CD4-positive, alpha-beta T cell treated with Interferon gamma for 1 hour (primary cell): ENCODE results near the gene METTL1.

Experiments used
- DNase-seq: peaks from one replicate; pipeline ENCODE4 v3.0.0-alpha.2; 2020

Gene METTL1

DNA sequence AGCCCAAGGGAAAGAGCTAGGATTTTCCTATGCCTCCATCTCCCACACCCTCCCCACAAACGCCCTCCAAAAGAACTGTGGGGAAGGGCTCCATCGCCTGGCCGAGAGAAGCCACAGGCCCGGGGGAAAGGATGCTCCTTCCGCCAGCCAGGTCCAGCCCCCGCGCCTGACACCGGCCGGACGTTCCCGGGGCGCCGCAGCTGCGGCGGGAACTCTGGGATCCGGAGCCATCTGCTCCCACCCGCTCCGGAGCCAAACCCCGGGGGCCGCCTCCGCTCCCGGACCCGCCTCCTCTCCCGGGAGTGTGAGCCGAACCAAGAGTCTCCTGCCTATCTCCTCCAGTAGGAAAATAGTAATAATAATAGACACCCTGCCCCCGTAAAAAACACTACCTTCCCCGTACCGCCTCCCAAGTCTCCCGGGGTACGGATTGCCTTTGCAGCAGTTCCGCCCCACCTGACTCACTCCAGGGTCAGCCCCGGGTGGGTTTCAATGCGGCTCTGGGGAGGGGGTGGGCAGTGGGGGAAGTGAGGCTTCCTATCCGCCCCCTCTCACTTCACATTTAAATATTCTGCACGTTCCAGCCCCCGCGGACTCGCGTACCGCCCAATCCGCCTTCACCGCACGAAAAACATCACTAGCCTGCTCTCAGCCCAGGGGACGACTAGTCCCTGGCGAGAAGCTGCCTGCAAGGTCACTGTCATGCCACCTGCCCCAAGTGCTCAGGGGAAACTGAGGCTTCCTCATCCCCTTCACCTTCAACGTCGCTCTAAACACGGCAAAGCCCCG, 35.8 kb downstream of the METTL1 start:
- no peak for DNase-seq

DNA sequence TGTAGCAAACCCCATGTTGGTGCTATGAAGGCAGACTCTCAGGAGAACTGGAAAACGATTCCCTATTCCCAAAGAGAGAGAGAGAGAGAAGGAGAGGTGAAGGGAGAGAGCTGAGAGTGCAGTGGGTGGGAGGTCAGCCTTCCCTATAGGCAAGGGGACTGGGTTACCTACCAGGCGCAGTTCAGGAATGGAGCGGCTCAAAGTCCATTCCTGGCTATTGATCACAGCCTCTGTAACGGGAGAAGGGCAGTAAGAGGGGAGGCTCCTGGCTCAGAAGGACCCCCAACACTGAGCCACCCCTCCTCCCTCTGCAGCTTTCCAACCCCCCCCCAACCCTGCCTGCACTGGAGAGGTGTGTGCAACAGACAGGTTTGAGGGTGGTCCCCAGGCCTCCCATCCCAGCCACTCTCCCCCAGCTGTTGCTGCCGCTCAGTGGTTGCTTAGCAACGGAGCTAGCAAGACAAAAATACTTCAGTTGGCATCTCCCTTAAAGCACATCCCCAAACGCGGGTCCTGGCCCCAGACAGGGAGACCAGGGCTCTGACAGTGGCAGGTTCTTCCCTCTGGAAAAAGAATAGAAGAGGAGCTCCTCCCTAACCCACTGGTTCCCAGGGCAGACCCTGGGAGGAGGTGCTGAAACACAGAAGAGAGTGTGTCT, 36.6 kb downstream of the METTL1 start:
- DNase-seq = no peak

DNA sequence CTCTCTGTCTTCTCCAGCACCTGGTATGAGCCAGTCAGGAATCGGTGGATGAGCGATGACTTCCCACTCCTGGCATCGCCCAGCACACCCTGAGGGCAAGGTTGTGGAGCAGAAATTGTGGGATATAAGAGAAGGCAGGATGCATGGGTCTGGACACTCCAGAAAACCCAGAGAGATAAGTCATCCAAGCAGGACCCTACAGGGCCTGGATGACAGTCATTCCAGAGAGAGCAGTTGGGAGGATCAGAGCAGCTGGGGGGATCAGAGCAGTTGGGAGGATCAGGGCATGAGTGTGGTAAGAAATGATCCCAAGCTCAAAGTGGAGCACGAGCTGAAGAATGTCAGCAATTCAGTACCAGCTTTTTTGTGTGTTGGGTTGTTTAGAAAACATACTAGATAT, 37.3 kb downstream of the METTL1 start:
- no peak for DNase-seq

DNA sequence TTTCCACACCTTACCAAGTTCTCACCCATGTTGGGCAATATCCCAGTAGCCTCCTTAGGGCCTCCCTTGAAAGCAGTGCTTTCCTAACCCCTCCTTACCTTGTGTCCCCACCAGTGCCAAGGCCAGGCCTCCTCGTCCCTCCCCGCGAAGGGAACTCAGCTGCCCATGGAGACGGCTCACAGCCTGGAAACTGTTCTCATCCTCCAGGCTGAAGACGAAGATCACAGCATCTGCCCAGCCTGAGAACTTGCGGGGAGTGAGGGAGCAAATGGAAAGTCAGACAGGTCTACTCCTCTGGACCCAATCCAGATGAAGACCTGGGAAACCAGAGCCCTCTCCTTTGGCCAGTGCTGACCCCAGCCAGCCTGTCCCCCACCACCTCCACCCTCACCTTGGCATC, 38.0 kb downstream of the METTL1 start:
- no peak for DNase-seq

DNA sequence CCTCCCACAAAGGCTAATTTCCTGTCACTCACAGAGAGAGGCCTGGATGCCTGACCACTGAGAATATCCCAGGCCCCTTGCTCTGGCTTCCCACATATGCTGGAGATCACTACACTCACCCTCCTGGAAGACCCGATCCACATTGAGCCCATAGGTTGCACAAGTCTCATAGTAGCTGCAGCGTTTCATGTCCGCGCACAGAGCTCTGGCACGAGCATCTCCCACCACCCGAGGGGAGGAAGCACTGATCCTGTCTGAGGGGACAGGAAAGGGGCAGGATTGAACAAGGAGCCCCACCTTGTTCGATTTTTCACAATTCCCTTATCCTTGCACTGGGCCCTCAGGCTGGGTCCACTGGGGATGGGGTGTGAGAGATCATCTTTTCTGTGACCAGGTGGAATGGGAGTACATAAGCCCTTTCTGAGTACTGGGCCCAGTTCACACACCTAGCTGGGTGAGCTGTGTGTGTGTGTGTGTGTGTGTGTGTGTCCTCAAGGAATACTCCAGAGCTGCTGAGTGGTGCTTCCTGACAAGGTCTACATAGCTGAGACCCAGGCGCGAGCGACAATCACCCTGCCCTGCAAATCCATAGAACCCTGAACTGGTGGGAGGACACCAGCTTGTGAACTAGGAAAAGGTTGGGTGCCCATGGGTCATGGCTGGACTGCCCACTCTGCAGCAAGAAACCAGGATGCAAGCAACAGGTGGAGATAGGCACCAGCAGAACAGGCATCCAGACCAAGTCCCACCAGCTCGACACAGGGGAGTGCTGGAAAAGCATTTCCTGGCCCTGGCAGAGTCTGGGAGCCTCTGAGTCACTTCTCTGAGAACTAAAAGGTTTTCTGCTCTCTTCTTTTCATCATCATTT, 38.9 kb downstream of the METTL1 start:
- no peak for DNase-seq

DNA sequence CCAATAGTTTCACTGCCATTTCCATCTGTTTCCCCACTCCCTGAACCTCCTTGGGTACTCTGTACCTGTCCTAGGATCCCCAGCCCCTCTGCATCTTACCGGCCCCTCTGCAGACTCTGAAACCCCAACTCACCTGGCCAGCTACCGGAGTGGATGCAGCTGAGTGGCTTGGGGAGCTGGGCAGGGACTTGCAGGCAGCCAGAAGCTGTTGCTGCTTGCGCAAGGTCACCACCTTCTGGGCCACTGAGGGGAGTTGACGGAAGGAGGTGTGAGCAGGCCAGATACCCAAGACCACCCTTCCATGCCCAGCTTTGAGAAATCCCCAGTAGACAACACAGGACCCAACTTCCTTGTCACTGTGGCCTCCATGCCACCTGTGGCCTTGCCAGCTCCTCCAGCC, 39.6 kb downstream of the METTL1 start:
- DNase-seq = no peak

DNA sequence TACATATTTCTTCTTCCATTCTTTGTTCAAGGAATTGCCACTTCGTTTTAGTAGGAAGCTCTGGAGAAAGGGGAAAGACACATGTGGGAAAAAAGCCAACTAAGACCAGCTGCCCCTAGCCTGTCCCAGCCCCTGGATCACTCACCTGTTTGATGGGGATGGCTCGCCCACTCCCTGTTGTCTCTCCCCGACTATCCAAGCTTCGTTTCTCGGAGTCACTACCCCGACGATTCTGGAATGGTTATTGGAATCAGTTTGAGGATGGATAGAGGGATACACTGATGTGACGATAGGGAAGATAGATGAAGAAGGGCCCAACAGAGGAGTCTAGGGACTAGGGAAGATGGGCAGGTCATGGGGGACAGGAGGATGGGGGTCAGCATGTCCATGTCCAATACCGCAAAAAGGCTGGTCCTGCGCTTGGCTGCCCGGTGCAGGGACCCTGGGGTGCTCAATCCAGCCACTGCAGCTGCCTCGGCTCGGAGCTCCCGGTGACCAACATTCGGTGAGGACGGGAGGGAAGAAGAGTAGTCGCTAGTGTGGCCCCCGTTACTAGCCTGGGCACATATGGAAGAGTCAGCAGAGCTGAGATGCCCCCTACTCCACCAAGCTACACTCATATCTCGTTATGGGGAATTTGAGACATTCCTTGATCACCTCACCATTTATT, 40.4 kb downstream of the METTL1 start:
- no peak for DNase-seq

DNA sequence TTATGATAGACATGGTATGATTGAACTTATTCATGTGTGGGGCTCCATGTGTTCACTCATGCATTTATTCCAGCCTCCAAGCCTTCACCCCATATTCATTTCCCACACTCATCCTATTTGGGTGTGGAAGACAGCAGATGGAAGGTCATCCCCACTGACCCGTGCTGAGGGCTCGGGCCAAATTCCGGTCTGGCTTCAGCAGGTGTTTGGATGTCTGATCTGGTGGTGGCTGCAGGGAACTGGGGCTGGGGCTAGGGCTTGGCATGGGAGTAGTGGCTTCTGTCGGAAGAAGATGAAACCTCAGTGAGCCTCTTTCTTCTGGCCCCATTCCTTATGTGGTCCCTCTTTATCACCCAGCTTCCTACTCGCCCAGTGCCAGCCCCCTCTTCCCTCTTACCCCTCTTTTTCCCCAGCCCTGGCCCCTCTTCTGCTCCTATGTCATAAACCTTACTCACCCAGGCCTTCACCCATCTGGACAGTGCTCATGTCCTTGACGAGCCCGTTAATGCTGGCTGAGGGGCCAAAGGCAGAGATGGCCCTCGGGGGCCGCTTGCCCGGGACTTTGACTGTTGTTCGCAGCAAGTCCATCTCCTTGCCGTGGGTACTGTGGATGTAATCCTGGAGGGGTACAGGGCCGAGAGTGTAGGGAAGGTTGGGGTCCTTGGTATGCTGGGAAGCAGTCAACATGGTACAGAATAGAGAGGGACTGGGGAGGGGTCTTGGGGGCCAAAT, 41.4 kb downstream of the METTL1 start:
- no peak for DNase-seq

DNA sequence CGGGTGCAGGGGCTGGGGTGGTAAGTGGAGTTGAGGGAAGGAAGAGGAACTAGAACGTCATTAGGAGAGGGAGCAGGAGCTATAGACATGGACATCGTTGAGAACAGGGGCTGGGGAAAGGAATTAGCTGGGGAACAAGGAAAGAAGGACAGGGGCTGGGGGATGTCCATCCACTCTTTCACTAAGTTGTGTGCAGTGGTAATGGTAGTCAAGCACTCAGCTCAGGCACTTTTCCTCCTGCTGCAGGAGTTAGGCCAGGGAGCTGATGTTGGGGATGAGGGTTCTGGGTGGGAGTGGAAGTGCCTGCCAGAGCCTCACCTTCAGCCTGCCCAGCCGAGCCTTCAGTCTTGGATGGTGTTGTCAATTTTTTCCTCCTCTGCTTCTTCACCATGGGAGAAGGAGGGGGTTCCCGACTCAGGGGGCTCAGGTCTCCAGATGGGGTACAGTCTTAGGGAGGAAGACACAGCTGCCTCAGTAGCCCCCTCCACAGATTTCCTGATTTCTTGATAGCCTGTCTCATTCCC, 42.5 kb downstream of the METTL1 start:
- DNase-seq = no peak

DNA sequence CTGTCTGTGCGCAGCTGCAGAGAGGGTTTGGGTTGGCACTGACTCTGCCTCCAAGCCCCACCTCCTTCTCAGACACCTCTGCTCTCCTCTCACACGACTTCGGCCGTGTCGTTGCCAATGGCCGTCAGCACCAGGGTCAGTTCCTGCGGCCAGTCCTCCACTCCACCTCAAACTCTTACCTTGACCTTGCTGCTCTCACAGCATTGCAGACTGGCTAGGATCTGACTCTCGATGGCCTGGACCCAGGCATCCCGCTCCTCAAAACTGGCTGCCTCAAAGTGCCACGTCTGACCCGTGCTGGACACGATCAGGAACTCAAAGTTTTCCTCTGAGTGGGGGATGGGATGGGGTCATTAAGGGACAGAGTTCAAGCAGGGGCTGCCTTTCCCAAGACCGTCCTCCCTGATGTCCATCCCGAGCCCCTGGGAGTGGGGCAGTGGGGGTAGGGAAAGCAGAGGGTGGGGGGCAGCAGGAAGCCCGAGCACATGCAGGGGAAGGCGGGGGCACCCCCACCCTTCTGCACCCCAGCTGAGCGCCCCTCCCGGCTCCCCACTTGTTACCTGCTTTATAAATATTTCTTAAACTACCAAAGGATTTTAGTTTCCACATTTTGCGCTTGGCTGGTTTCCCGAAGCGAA, 44.0 kb downstream of the METTL1 start:
- DNase-seq = no peak

DNA sequence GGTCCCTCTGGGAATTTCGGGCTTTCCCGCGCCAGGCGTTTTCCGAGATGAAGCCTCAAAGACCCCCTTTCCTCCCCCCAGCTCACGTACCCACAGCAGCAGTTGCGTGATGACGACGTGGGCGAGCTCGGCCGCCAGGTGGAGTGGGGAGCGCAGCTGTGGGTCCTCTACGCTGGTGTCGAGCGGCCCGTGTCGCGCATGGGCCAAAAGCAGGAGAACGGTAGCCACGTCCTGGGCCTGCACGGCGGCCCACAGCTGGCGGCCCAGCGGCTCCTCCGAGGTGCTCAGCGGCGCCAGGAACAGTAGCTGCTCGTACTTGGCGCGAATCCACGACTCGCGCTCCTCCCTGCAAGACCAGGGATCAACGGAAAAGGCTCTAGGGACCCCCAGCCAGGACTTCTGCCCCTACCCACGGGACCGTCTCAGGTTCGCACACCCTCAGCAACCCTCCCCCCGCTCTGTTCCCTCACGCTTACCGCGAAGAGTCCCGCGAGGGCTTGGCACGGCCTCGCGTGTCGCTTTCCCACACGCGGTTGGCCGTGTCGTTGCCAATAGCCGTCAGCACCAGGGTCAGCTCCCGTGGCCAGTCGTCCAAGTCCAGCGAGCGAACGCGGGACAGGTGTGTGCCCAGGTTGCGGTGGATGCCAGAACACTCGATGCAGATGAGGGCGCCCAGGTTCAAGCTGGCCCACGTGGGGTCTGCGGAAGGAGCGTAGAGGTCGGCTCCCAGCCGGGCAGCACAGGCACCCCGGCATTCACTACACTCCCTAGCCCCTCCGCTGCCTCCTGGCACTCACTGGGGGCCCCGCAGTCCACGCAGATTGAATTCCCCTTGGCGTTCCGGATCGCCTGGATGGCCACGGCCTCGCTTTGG, 44.8 kb downstream of the METTL1 start:
- DNase-seq = no peak

DNA sequence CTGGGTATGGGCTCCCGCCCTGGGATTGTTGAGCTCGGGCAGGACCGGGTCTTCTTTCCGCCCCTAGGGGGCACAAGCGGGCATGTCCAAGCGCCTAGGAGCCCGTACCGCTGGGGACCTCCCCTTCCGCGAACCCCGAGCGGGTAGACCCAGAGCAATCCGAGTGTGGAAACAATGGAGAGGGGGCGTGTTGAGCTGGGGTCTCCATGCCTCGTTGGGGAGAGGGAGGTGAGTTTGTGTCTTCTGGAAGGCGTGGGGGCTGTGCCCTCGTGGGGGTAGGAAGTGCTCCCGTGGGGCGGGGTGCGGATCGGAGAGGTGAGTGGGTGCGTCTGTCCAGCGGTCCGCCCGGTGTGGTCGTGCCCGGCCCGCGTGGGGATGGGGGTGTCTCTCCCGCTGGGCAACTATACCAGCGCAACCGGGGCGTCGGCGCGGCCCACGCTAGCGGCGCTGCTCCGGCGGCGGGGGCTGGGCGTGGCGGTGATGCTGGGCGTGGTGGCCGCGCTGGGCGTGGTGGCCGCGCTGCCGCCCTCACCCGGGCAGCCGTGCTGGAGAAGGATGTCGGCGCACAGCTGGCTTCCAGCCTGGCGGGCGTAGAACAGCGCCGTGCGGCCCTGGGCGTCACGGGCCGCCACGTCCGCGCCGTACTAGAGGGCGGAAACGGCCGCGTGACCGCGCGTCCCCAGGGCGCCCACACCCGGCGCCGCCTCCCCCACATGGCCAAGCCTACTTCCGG, 45.6 kb downstream of the METTL1 start:
- no peak for DNase-seq

DNA sequence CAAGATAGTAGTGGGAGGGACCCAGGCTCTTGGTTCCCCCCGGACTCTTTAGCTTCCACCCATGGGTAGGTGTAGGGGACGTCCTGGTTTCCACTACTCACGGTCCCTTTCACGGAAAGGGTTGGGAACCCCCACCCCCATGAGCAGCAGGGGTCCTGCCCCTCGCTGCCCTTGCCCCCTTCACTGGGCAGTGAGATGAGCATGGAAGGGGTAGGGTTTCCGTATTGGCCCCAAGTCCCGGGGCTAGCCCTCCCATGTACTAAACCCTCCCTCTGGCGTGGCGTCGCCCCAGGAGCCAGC, 46.1 kb downstream of the METTL1 start:
- DNase-seq = no peak

DNA sequence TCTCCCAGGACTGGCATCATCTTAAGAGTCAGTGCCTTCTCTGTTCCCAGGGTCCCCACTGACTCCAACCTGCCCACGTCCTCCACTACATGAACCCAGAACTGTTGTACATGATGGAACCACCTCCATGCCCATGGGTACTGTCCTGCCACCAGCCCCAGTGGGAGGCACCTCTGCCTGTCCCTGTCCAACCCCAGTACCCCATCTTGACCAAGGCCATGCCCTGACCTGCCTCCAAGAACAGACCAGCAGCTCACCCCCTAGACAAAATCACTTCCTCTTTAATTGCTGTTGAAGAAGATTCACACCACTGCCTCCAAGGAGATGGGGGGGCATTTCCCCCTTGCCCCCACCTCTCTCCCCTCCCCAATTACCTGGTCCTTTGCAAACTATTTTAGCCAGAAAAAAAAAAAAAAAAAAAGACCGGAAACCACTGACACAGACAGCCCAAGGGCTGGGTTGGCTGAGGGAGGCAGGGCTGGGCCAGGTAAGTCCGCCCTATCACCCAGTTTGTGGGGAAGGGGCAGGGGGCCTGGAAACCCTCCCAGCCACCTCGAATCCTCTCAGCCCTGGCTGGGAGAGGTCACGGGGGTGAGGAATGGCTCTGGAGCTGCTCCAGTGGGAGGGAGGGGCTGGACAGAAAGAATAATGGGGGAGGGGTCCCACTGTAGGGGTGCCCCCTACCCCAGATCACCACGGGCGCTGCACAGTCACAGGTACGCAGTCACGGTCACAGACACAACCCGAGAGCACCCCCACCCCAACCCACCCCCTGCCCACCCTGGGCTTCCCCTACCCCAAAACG, 46.8 kb downstream of the METTL1 start:
- DNase-seq = no peak

DNA sequence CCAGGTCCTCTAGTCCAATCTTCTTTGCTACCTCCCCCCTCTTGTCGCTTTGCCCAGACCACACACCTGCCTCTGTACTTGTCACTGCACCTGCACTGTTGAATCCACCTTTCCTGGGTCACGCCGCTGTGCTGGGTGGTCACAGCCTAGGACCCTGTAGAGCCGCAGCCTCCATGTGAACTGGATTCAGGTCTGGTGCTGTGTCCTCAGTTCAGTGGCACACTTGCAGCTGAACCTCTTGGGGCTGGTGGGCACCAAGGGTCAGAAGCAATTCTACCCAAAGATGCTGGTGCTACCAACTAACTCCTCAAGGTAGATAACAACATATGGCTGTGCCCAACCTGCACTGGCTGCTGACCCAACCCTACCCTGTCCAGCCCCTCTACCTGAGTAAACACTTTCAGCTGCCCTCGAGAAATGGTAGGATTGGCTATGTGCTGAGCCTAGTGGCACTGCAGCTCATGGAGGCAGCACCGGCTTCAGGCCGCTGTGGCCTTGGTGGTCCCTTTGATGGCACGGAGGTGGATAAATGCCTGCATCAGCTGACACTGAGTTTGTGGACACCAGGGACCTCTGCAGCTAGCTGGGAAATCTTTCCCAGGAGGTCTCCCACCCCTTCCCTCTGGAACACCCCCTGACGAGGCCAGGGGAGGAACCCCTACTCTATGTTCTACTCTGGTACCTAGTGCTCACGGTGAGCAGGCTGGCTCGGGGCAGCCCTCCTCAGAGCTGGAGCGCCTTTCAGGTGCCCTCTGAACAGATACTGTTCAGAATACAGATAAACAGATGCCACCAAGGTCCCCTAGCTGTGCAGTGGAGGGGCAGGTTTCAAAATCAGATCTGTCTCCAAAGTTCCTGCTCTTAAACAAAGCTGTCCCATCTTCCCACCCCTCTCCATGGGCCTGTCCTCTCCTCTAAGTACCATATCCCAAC, 47.6 kb downstream of the METTL1 start:
- DNase-seq = no peak

DNA sequence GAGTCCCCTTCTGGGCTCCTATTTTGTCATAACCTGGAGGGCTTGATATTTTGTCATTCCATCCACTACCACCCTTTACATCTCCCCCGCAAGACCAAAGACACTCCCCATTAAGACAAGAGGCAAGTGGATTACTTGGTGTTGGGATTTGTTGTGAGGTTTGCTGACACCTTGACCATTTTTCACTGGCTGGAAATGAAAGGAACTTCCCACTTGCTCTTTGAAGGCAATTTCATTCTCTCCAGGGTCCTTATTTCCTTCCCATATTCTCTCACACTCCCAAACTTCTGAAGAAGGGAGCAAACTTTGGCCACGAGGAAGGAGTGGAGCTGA, 48.3 kb downstream of the METTL1 start:
- DNase-seq = no peak

DNA sequence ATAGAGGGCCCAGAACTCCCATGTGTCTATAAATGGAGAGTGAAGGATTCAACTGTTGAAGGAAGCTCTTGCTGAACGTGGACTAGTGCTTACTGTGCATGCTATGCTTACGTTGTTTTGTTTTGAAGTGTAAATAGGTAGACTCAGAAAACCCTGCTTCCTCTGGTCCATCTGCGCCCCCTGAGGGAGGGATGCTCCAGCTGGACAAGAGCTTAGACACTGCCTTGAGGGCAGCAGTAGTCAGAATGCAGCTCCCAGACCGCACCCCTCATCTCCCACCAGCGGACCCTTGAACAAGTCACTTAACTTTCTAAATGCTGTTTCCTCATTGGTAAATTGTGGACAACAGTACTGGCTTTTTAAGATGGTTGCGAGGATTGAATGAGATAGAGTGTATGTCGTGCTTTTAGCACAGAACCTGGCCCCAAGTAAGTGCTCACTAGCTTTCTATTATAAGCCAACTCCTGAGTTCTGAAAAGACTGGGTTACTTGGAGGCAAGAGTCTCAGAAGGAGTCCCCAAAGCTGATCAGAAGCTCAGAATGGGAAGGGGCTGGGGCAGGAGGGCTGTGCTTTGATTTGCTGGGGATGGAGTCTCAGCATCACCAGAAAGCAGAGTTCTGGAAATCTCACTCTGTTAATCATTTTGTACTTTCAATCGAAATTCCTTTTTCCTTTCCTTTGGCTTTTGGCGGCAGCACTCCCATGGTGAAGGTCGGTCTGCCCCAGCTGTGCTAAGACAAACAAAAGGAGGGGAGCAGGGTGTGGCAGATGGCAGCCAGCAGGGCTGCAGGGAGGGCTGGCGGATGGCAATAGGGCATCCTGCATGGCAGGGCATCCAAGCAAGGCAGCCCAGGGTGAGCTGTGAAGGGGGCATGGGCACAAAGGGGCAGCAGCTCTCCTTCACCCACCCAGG, 48.9 kb downstream of the METTL1 start:
- DNase-seq = no peak
